Endothelial cell of umbilical vein (primary cell): ENCODE measurements around the gene SLC4A5. TPM values are rescaled to one million over a fixed set of nuclear protein-coding genes. Genes with fewer than 3 reads are reported as not detected.

Source experiments
- BruUV-seq: library from RNA; stranded (reverse); fragments of 400-500 nt; replicated peaks from 2 replicates; lab custom pipeline; 2021; lab: Mats Ljungman, UMichigan
- CTCF ChIA-PET: fragments of 300-600, 350-600 bp; sonication (Branson Sonifier 250); formaldehyde crosslinking; loops from one replicate; lab custom pipeline; 2021; ENCODE audit warnings: antibody characterized with exemption, inconsistent platforms; lab: Charles Lee
- POLR2A ChIA-PET: fragments of 300-600, 350-600 bp; sonication (Branson Sonifier 250); formaldehyde crosslinking; loops from one replicate; lab custom pipeline; 2021; ENCODE audit warnings: antibody characterized with exemption, inconsistent platforms; lab: Charles Lee
- DNase-seq: peaks from one replicate; pipeline ENCODE4 v3.0.0-alpha.2; 2011; ENCODE audit warnings: low read depth, low spot score
- FAIRE-seq: peaks from 2 replicates; lab custom pipeline; 2011; peaks lifted over from hg19 to GRCh38; lab: Jason Lieb, UNC
- H2AFZ ChIP-seq: 2 replicates; pipeline ENCODE4 v1.6.0; 2012; ENCODE audit warnings: low read depth, low read length, control low read depth, inconsistent platforms
- H3K27ac ChIP-seq: 2 replicates; pipeline ENCODE4 v1.5.1; 2011; ENCODE audit warnings: low read depth, mild to moderate bottlenecking, control low read depth, low read length, moderate library complexity; ENCODE audit not compliant: insufficient read depth
- H3K27me3 ChIP-seq, 2 experiments: 2 replicates each; pipeline versions ENCODE4 v1.6.0 to v1.6.1; 2011; ENCODE audit warnings: low read length in 2 of 2, mixed read lengths in 1 of 2; ENCODE audit not compliant: control insufficient read depth in 2 of 2, insufficient read depth in 2 of 2
- H3K36me3 ChIP-seq, 2 experiments: 2 replicates in 1 of 2; 3 replicates in 1 of 2; pipeline ENCODE4 v1.5.1; 2011; ENCODE audit warnings: low read length in 2 of 2, mild to moderate bottlenecking in 1 of 2, moderate library complexity in 1 of 2; ENCODE audit not compliant: control insufficient read depth in 2 of 2, insufficient read depth in 2 of 2; ENCODE audit errors: extremely low read depth in 1 of 2
- H3K4me1 ChIP-seq: 3 replicates; pipeline ENCODE4 v1.5.1; 2011; ENCODE audit warnings: mild to moderate bottlenecking, low read length; ENCODE audit not compliant: control insufficient read depth, insufficient read depth; ENCODE audit errors: extremely low read depth
- H3K4me2 ChIP-seq: 2 replicates; pipeline ENCODE4 v1.6.1; 2011; ENCODE audit warnings: low read length, control low read depth, mixed read lengths; ENCODE audit not compliant: insufficient read depth
- H3K4me3 ChIP-seq, 3 experiments: fragments of 200-600 bp in 1 of 3; sonication (generic), shearing (Covaris generic) in 1 of 3; replicated peaks in 1 of 3; 2 replicates each; pipeline ENCODE4 v1.5.1; 2011 to 2016; ENCODE audit warnings: control low read depth in 3 of 3, low read length in 3 of 3, mild to moderate bottlenecking in 2 of 3, inconsistent platforms in 1 of 3, low read depth in 1 of 3, moderate library complexity in 1 of 3; ENCODE audit not compliant: insufficient read depth in 1 of 3
- H3K79me2 ChIP-seq: 2 replicates; pipeline ENCODE4 v1.6.0; 2012; ENCODE audit warnings: low read length, inconsistent platforms; ENCODE audit not compliant: control insufficient read depth, insufficient read depth
- H3K9ac ChIP-seq: replicated peaks from 2 replicates; pipeline ENCODE3; 2011; ENCODE audit warnings: low read length, control low read depth; ENCODE audit not compliant: insufficient read depth; ENCODE audit errors: extremely low read depth
- H3K9me1 ChIP-seq: replicated peaks from 3 replicates; pipeline ENCODE4 v1.6.0; 2011; ENCODE audit warnings: mild to moderate bottlenecking, low read length; ENCODE audit not compliant: control insufficient read depth, insufficient read depth; ENCODE audit errors: extremely low read depth
- H3K9me3 ChIP-seq: replicated peaks from 2 replicates; pipeline ENCODE4 v1.5.1; 2012; ENCODE audit warnings: low read length, inconsistent platforms; ENCODE audit not compliant: control insufficient read depth, insufficient read depth
- H4K20me1 ChIP-seq: replicated peaks from 2 replicates; pipeline ENCODE3; 2011; ENCODE audit warnings: mild to moderate bottlenecking, low read length; ENCODE audit not compliant: control insufficient read depth, insufficient read depth; ENCODE audit errors: extremely low read depth
- EZH2 ChIP-seq: IDR thresholded peaks from 2 replicates; pipeline ENCODE4 v1.6.1; 2012; ENCODE audit warnings: borderline replicate concordance, low read depth, mild to moderate bottlenecking, moderate library complexity, low read length, inconsistent platforms; ENCODE audit not compliant: severe bottlenecking
- FOS ChIP-seq: IDR thresholded peaks from 2 replicates; pipeline ENCODE4 v1.6.1; 2011; ENCODE audit warnings: mild to moderate bottlenecking, low read length, moderate library complexity, borderline replicate concordance; ENCODE audit not compliant: insufficient read depth
- GATA2 ChIP-seq: IDR thresholded peaks from 2 replicates; pipeline ENCODE4 v1.7.0; 2011; ENCODE audit warnings: low read depth, mild to moderate bottlenecking, moderate library complexity, mixed read lengths, low read length; ENCODE audit not compliant: insufficient read length, insufficient read depth
- JUN ChIP-seq: IDR thresholded peaks from 2 replicates; pipeline ENCODE4 v1.6.1; 2011; ENCODE audit warnings: borderline replicate concordance, low read depth; ENCODE audit not compliant: insufficient read length, insufficient read depth
- MYC ChIP-seq: IDR thresholded peaks from one replicate; pipeline ENCODE4 v1.6.1; 2011; ENCODE audit warnings: mild to moderate bottlenecking, low read depth, low read length
- POLR2A ChIP-seq: IDR thresholded peaks from 2 replicates; pipeline ENCODE4 v1.6.1; 2012; ENCODE audit warnings: low read depth, mild to moderate bottlenecking, control low read depth, low read length
- POLR2AphosphoS5 ChIP-seq: IDR thresholded peaks from 2 replicates; pipeline ENCODE4 v1.6.1; 2012; ENCODE audit warnings: low read depth, mild to moderate bottlenecking, control low read depth, low read length, moderate library complexity; ENCODE audit not compliant: insufficient read depth
- dilution Hi-C: fragments of 300-500 bp; cut with MboI; formaldehyde crosslinking; loops from one replicate; pipeline ENCODE4 v1.15.0; 2019; ENCODE audit warnings: low sequenced_read_pairs; ENCODE audit not compliant: extremely low pct_ligation_motif_present
- intact Hi-C: fragments of 100-400 bp; cut with micrococcal nuclease; formaldehyde crosslinking; loops from one replicate; pipeline ENCODE4 v1.10.0; 2022
- polyA plus RNA-seq, 4 experiments: library from polyadenylated mRNA; depleted of rRNA in 3 of 4; stranded (reverse) in 3 of 4; unstranded in 1 of 4; fragments of >200 nt; gene quantifications; 2 replicates each; pipeline versions ENCODE4 v1.2.1 to v1.2.3, GENCODE V29; 2011 to 2012; ENCODE audit warnings: missing spikeins in 1 of 4
- total RNA-seq: library from RNA; stranded (reverse); gene quantifications from 2 replicates; pipeline ENCODE4 v1.2.3, GENCODE V29; 2021
- TF ChIP-seq, protein P1 (sequence below), 2 donors: IDR thresholded peaks; 1 replicate in 1 of 2; 2 replicates in 1 of 2; pipeline ENCODE4 v1.5.1; 2011; ENCODE audit warnings: low read length in 2 of 2, mild to moderate bottlenecking in 2 of 2, moderate library complexity in 2 of 2, control low read depth in 1 of 2, inconsistent platforms in 1 of 2, low read depth in 1 of 2; ENCODE audit not compliant: insufficient read depth in 1 of 2; ENCODE audit errors: extremely low read depth in 1 of 2
- TF ChIP-seq, protein P2 (sequence below): IDR thresholded peaks from 2 replicates; pipeline ENCODE4 v1.6.1; 2011; ENCODE audit not compliant: insufficient read depth, insufficient read length

The SLC4A5 gene
- total and polyA plus RNA-seq, 2 donors (not counting 3 experiments of a cell fraction or from before 2014, with no cell fraction given): 0.12 to 0.97 TPM

DNA sequence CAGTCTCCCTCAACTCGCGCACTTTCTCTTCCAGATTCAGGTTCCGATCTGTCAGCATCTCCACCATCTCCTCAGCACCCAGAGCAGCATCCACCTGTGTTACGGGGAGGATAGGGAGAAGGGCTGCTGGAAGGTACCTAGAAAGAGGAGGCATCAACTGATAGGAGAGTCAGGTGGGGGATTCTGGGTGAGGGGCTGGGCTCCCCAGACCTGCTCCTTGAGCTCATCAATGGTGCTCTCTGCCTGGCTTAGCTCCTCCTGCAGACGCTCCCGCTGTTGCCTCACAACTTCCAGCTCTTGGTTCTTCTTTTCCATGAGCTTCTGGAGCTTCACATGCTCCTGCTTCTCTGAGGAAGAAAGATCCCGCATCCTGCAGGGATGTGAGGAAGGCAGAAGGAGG lies 26.8 kb upstream of the SLC4A5 start:
- H3K4me3 ChIP-seq: no peak overlapping the region
- H3K27ac ChIP-seq: no peak overlapping the region
- dilution Hi-C loops (no loop called here), intact Hi-C loops (no loop called here)
- H3K4me1 ChIP-seq: no peaks in the 10 kb centered on the region
- H3K79me2 ChIP-seq: peaks cover 2% of the 10 kb centered on the region
- ChIA-PET POLR2A (no interaction called here), CTCF (no interaction called here)
- no peaks in the 10 kb centered on the region for H3K9me1 ChIP-seq
- no TSS peak for BruUV-seq
- TF ChIP-seq GATA2 (no peak), POLR2AphosphoS5 (no peak), MYC (no peak), EZH2 (no peak), POLR2A (no peak), FOS (no peak), JUN (no peak)
- TF ChIP-seq, protein P1, sequence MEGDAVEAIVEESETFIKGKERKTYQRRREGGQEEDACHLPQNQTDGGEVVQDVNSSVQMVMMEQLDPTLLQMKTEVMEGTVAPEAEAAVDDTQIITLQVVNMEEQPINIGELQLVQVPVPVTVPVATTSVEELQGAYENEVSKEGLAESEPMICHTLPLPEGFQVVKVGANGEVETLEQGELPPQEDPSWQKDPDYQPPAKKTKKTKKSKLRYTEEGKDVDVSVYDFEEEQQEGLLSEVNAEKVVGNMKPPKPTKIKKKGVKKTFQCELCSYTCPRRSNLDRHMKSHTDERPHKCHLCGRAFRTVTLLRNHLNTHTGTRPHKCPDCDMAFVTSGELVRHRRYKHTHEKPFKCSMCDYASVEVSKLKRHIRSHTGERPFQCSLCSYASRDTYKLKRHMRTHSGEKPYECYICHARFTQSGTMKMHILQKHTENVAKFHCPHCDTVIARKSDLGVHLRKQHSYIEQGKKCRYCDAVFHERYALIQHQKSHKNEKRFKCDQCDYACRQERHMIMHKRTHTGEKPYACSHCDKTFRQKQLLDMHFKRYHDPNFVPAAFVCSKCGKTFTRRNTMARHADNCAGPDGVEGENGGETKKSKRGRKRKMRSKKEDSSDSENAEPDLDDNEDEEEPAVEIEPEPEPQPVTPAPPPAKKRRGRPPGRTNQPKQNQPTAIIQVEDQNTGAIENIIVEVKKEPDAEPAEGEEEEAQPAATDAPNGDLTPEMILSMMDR (IDR thresholded peaks at IDR 0.05; ENCODE audit: extremely low read depth in 1 of 2, insufficient read depth in 1 of 2, low read depth in 1 of 2, low read length in 2 of 2): no peak
- TF ChIP-seq, protein P2, sequence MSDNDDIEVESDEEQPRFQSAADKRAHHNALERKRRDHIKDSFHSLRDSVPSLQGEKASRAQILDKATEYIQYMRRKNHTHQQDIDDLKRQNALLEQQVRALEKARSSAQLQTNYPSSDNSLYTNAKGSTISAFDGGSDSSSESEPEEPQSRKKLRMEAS: no peak
- no peaks in the 10 kb centered on the region for H4K20me1 ChIP-seq
- H3K27me3 ChIP-seq: no peaks in the 10 kb centered on the region
- FAIRE-seq (no peak), DNase-seq (no peak)
- no peaks in the 10 kb centered on the region for H3K9me3 ChIP-seq
- no peak overlapping the region for H2AFZ ChIP-seq
- no peak overlapping the region for H3K4me2 ChIP-seq
- H3K9ac ChIP-seq: no peak overlapping the region
- peaks cover 16 to 61% of the 10 kb centered on the region in 2 experiments for H3K36me3 ChIP-seq
